SK-N-SH treated with all-trans-retinoic acid at 6 μM for 48 hours (cell line): Measurements from ENCODE around the gene FBXO33.
A peak's percentile ranks its signal among the peaks of the same experiment; 100 is the strongest.

Experiments
- ATAC-seq: fragments of 200-7000 bp; cut with Tn5 transposase; 3 replicates; pipeline ENCODE4 v1.9.1; 2020; ENCODE audit warnings: mild to moderate bottlenecking, moderate library complexity
- ARNTL ChIP-seq: fragments of 450-650 bp; formaldehyde crosslinking; IDR thresholded peaks from 2 replicates; pipeline ENCODE4 v1.5.0; 2020; ENCODE audit warnings: low read depth, mild to moderate bottlenecking, moderate library complexity, borderline replicate concordance
- BACH2 ChIP-seq: fragments of 250-450 bp; sonication (Bioruptor Pico); IDR thresholded peaks from 2 replicates; pipeline ENCODE4 v1.9.0; 2021; ENCODE audit warnings: mild to moderate bottlenecking, borderline replicate concordance
- CREB5 ChIP-seq: fragments of 250-450 bp; sonication (Bioruptor Pico); IDR thresholded peaks from 2 replicates; pipeline ENCODE4 v1.5.1; 2020; ENCODE audit warnings: low read depth, mild to moderate bottlenecking, moderate library complexity
- CSDC2 ChIP-seq: fragments of 250-450 bp; sonication (Bioruptor Pico); IDR thresholded peaks from 2 replicates; pipeline ENCODE4 v1.5.0; 2020; ENCODE audit warnings: mild to moderate bottlenecking, moderate library complexity
- ESRRG ChIP-seq: fragments of 250-450 bp; sonication (Bioruptor Pico); IDR thresholded peaks from 2 replicates; pipeline ENCODE4 v1.6.1; 2021; ENCODE audit warnings: mild to moderate bottlenecking
- GLIS3 ChIP-seq: fragments of 250-450 bp; sonication (Bioruptor Pico); IDR thresholded peaks from 2 replicates; pipeline ENCODE4 v1.5.0; 2020; ENCODE audit warnings: mild to moderate bottlenecking, moderate library complexity
- ISL1 ChIP-seq: fragments of 250-450 bp; sonication (Bioruptor Pico); IDR thresholded peaks from 2 replicates; pipeline ENCODE4 v2.1.2; 2022; ENCODE audit warnings: mild to moderate bottlenecking, moderate library complexity
- OSR1 ChIP-seq: fragments of 250-450 bp; sonication (Bioruptor Pico); IDR thresholded peaks from 2 replicates; pipeline ENCODE4 v1.8.0; 2022; ENCODE audit warnings: moderate library complexity, mild to moderate bottlenecking, inconsistent platforms
- PATZ1 ChIP-seq: fragments of 250-450 bp; sonication (Bioruptor Pico); IDR thresholded peaks from 2 replicates; pipeline ENCODE4 v1.8.0; 2020; ENCODE audit warnings: mild to moderate bottlenecking, moderate library complexity, borderline replicate concordance
- PPARA ChIP-seq: fragments of 250-450 bp; sonication (Bioruptor Pico); IDR thresholded peaks from 2 replicates; pipeline ENCODE4 v1.5.0; 2020; ENCODE audit warnings: mild to moderate bottlenecking, borderline replicate concordance
- RARB ChIP-seq: fragments of 250-450 bp; sonication (Bioruptor Pico); IDR thresholded peaks from 2 replicates; pipeline ENCODE4 v1.8.0; 2021; ENCODE audit warnings: mild to moderate bottlenecking, moderate library complexity
- SNAI2 ChIP-seq: fragments of 250-450 bp; sonication (Bioruptor Pico); IDR thresholded peaks from 2 replicates; pipeline ENCODE4 v1.5.0; 2020; ENCODE audit warnings: mild to moderate bottlenecking, moderate library complexity
- TCF4 ChIP-seq: fragments of 250-450 bp; sonication (Bioruptor Pico); IDR thresholded peaks from 2 replicates; pipeline ENCODE4 v1.8.0; 2021; ENCODE audit warnings: mild to moderate bottlenecking, moderate library complexity, borderline replicate concordance
- TOX ChIP-seq: fragments of 250-450 bp; sonication (Bioruptor Pico); IDR thresholded peaks from 2 replicates; pipeline ENCODE4 v1.8.0; 2021; ENCODE audit warnings: mild to moderate bottlenecking, moderate library complexity, borderline replicate concordance
- ZC3H10 ChIP-seq: fragments of 250-450 bp; sonication (Bioruptor Pico); IDR thresholded peaks from 2 replicates; pipeline ENCODE4 v1.5.1; 2021; ENCODE audit warnings: mild to moderate bottlenecking, moderate library complexity
- ZFP3 ChIP-seq: fragments of 250-450 bp; sonication (Bioruptor Pico); IDR thresholded peaks from 2 replicates; pipeline ENCODE4 v1.5.0; 2020; ENCODE audit warnings: mild to moderate bottlenecking, moderate library complexity
- ZFP30 ChIP-seq: fragments of 450-650 bp; formaldehyde crosslinking; IDR thresholded peaks from 2 replicates; pipeline ENCODE4 v1.5.0; 2022; ENCODE audit warnings: mild to moderate bottlenecking, moderate library complexity
- ZNF565 ChIP-seq: fragments of 450-650 bp; formaldehyde crosslinking; conservative IDR thresholded peaks from 2 replicates; pipeline ENCODE4 v1.5.0; 2020; ENCODE audit warnings: low read depth, mild to moderate bottlenecking, moderate library complexity
- ZNF70 ChIP-seq: fragments of 450-650 bp; formaldehyde crosslinking; IDR thresholded peaks from 2 replicates; pipeline ENCODE4 v1.5.0; 2020; ENCODE audit warnings: mild to moderate bottlenecking, moderate library complexity
- ZNF8 ChIP-seq: fragments of 450-650 bp; formaldehyde crosslinking; IDR thresholded peaks from 2 replicates; pipeline ENCODE4 v1.5.0; 2020; ENCODE audit warnings: mild to moderate bottlenecking, moderate library complexity
- TF ChIP-seq, protein P1 (sequence below): fragments of 250-450 bp; sonication (Bioruptor Pico); IDR thresholded peaks from 2 replicates; pipeline ENCODE4 v1.5.0; 2020; ENCODE audit warnings: mild to moderate bottlenecking, moderate library complexity
- TF ChIP-seq, protein P2 (sequence below): fragments of 250-450 bp; sonication (Bioruptor Pico); IDR thresholded peaks from 2 replicates; pipeline ENCODE4 v1.8.0; 2021; ENCODE audit warnings: low read depth, mild to moderate bottlenecking, moderate library complexity, borderline replicate concordance

FBXO33 gene

DNA sequence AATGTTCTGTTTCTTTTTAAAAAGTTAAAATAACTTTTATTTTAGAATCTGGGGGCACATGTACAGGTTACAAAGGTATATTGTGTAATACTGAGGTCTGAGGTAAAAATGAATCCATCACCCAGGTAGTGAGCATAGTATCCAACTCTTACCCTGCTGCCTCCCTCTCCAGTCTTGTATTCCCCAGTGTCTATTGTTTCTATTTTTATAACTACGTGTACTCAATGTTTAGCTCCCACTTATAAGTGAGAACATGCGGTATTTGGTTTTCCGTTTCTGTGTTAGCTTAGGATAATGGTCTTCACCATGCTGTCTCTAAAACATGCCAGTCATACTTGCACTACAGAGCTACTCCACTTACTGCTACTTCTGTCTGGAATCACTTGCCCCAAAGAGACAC, 8.4 kb downstream of the FBXO33 start:
- ATAC-seq = no peak
- TF ChIP-seq ZFP3 (CRISPR knock-in tag) (no peak), TCF4 (CRISPR knock-in tag) (no peak), ARNTL (CRISPR knock-in tag) (no peak), GLIS3 (no peak), CSDC2 (CRISPR knock-in tag) (no peak), RARB (CRISPR knock-in tag) (no peak), ZNF565 (CRISPR knock-in tag) (no peak), ESRRG (CRISPR knock-in tag) (no peak)
- TF ChIP-seq, protein P1, sequence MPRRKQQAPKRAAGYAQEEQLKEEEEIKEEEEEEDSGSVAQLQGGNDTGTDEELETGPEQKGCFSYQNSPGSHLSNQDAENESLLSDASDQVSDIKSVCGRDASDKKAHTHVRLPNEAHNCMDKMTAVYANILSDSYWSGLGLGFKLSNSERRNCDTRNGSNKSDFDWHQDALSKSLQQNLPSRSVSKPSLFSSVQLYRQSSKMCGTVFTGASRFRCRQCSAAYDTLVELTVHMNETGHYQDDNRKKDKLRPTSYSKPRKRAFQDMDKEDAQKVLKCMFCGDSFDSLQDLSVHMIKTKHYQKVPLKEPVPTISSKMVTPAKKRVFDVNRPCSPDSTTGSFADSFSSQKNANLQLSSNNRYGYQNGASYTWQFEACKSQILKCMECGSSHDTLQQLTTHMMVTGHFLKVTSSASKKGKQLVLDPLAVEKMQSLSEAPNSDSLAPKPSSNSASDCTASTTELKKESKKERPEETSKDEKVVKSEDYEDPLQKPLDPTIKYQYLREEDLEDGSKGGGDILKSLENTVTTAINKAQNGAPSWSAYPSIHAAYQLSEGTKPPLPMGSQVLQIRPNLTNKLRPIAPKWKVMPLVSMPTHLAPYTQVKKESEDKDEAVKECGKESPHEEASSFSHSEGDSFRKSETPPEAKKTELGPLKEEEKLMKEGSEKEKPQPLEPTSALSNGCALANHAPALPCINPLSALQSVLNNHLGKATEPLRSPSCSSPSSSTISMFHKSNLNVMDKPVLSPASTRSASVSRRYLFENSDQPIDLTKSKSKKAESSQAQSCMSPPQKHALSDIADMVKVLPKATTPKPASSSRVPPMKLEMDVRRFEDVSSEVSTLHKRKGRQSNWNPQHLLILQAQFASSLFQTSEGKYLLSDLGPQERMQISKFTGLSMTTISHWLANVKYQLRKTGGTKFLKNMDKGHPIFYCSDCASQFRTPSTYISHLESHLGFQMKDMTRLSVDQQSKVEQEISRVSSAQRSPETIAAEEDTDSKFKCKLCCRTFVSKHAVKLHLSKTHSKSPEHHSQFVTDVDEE (CRISPR knock-in tag) = no peak
- TF ChIP-seq, protein P2, sequence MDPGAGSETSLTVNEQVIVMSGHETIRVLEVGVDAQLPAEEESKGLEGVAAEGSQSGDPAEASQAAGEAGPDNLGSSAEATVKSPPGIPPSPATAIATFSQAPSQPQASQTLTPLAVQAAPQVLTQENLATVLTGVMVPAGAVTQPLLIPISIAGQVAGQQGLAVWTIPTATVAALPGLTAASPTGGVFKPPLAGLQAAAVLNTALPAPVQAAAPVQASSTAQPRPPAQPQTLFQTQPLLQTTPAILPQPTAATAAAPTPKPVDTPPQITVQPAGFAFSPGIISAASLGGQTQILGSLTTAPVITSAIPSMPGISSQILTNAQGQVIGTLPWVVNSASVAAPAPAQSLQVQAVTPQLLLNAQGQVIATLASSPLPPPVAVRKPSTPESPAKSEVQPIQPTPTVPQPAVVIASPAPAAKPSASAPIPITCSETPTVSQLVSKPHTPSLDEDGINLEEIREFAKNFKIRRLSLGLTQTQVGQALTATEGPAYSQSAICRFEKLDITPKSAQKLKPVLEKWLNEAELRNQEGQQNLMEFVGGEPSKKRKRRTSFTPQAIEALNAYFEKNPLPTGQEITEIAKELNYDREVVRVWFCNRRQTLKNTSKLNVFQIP (CRISPR knock-in tag) = no peak

DNA sequence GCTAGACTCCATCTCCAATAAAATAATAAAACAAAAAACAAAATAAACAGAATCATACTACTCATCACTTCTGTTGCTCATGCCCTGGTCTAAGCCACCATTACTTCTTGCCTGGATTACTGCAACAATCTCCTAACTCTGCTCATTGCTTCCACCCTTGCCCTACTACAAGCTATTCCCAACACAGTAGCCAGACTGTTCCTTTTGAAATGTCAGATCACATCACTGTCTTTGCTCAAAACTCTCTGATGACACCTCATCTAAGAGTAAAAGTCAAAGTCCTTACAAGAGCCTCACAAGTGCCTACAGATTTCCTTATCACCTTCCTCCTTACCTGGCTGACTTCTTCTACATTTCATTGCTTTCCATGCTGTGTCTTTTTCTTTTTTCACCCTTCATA, 10.0 kb downstream of the FBXO33 start:
- no peak for ATAC-seq
- no peak for TF ChIP-seq ISL1
- TF ChIP-seq ZNF8 (CRISPR knock-in tag) = no peak
- no peak for TF ChIP-seq ZFP30 (CRISPR knock-in tag)
- no peak for TF ChIP-seq PPARA (CRISPR knock-in tag)
- no peak for TF ChIP-seq ZNF70 (CRISPR knock-in tag)
- no peak for TF ChIP-seq ESRRG (CRISPR knock-in tag)
- TF ChIP-seq TOX (CRISPR knock-in tag) = no peak
- TF ChIP-seq ZC3H10 (CRISPR knock-in tag) = no peak
- TF ChIP-seq GLIS3 = no peak
- TF ChIP-seq CSDC2 (CRISPR knock-in tag) = no peak

GRCh38 chr14:39419272-39419671, 13.0 kb downstream of the FBXO33 start:
- ATAC-seq = peak; percentile 54; the same call in 1 of the 3 replicates
- no peak for TF ChIP-seq RARB (CRISPR knock-in tag)
- no peak for TF ChIP-seq ZFP30 (CRISPR knock-in tag)
- TF ChIP-seq SNAI2 (CRISPR knock-in tag) = no peak
- TF ChIP-seq OSR1 (CRISPR knock-in tag) = no peak
- no peak for TF ChIP-seq ESRRG (CRISPR knock-in tag)
- TF ChIP-seq PATZ1 (CRISPR knock-in tag) = no peak
- no peak for TF ChIP-seq ZNF565 (CRISPR knock-in tag)
- no peak for TF ChIP-seq CREB5 (CRISPR knock-in tag)
- TF ChIP-seq TOX (CRISPR knock-in tag) = no peak
- TF ChIP-seq ZFP3 (CRISPR knock-in tag) = no peak
- TF ChIP-seq ZC3H10 (CRISPR knock-in tag) = no peak
- no peak for TF ChIP-seq ISL1
- TF ChIP-seq, protein P1 (CRISPR knock-in tag) = no peak
- TF ChIP-seq ZNF70 (CRISPR knock-in tag) = no peak
- TF ChIP-seq BACH2 (CRISPR knock-in tag) = no peak
